NOMO-1 (cell line): ENCODE measurements around the gene SEC23A.
"Not testable (repeated sequence)": the region's sequence is repeated elsewhere in the genome, so short reads cannot be mapped to it uniquely, and the experiment has no call there.

Experiments
- DNase-seq, 2 experiments: peaks; one replicate each; lab custom pipeline; 2025; ENCODE audit not compliant: unreplicated experiment in 2 of 2; lab: John Stamatoyannopoulos, UW

The SEC23A gene

DNA sequence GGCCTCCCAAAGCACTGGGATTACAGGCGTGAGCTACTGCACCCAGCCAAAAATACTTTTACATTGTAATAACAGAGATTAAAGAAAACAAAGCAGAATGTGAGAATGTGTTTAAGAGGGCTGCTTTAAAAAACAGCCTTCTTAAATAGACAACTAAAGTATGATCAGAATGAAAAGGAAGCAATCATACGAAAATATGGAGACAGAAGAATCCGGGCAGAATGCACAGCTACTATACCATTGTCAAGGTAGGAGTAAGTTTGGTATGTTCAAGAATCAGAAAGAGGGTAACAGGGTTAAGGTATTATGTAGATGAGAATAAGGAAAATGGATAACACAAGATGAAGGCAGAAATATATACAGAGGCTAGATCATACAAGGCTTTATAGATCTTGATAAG lies 8.5 kb downstream of the SEC23A start:
- no peak for DNase-seq

DNA sequence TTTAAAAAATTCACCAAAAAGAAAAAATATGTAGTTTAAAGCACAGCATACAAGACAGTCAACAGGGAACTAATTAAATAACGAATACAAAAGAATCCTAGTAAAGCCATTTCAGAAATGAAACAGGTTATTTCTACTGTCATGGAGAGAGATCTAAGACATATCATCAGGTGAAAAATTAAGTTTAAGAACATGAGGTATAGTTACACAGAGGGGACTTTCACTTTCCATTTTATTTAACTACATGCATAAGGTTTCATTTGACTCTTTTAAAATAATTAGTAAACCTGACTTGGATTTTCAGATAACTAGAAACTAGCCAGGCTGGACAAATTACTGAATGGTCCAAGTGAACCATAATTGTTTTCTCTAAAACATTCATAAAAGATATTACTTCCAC lies 11.3 kb downstream of the SEC23A start:
- no peak for DNase-seq

DNA sequence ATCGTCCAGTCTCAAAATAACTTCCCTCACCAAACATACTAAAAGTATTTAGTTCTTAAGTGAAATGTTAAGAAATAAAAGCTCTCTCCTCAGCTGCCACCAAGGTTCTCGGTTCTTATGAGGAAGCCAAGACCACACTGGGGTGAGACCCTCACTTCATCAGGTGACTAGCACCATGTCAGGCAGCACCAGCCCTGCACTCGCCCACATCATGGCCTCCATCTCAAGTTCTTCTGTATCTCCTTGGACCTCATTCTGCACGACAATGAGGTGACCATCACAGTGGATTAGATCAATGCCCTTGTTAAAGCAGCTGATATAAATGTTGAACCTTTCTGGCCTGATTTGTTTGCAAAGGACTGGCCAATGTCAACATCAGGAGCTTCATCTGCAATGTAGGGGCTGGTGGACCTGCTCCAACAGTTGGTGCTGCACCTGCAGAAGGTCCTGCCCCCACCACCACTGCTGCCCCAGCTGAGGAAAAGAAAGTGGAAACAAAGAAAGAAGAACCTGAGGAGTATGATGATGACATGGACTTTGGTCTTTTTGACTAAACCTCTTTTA lies 12.4 kb downstream of the SEC23A start:
- DNase-seq: no peak

DNA sequence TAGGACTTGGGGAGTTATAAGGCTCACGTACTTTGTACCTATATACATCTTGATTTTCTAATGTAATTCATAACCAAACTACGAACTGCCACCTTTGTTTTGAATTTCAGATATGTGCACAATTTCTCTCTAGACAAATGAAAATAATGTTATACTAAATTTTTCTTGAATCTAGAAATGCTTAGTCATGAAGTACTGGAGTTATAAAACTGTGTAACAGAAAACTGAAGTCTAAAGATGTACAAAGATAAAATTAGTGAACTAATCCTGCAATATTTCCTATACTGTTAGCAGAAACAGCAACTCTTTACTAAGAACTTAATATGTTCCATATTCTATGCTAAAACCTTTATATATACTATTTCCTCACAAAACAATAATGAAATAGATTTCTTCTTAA lies 15.5 kb downstream of the SEC23A start:
- no peak for DNase-seq

DNA sequence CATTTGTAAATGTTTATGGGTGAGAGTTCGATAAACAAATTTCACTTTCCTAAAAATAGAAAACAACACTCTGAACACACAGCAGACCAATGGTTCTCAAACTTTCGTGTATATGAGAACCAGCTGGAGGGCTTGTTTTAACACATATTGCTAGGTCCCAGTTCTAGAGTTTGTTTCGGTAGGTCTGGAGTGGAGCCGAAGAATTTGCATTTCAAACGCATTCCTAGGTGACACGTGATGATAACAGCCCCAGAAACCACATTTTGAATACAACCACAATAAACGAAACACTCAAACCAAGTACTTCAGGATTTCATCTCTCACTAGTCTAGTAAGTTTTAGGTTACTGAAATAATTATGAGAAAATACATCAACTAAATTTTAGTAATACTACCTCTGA lies 17.1 kb downstream of the SEC23A start:
- no peak for DNase-seq

DNA sequence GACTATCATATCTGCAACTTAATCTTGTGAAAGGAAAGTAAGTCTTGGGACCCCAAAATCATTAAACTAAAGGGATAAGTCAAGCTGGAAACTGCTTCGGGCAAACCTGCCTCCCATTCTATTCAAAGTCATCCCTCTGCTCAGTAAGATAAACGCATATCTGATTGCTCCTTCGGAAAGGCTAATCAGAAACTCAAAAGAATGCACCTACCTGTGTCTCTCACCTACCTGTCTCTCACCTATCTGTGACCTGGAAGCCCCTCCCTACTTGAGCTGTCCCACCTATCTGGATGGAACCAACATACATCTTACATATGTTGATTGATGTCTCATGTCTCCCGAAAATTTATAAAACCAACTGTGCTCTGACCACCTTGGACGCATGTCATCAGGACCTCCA lies 19.9 kb downstream of the SEC23A start:
- DNase-seq: no peak

DNA sequence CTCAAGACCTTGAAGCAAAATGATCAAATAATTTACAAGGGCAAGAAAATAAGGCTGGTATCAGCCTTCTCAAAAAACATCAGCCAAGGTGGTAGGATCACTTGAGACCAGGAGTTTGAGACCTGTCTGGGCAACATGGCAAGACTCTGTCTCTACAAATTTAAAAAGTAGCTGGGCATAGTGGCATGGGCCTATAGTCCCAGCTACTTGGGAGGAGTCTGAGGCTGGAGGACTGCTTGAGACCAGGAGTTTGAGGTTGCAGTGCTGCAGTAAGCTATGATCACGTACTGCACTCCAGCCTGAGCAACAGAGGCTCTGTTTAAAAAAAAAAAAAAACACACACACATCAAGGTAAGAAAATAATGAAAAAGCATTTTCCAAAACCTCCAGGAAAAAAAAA lies 22.1 kb downstream of the SEC23A start:
- DNase-seq: no peak

DNA sequence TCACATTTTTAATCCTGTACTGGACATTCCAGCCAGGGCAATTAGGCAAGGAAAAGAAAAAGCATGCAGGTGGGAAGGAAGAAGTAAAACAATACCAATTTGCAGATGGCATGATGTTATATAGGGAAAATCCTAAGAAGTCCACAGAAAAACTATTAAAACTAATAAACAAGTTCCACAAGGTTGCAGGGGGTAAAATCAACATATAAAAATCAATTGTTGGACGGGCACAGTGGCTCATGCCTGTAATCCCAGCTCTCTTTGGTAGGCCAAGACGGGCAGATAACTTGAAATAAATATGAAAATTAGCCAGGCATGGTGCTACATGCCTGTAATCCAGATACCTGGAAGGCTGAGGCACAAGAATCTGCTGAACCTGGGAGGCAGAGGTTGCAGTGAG lies 31.9 kb downstream of the SEC23A start:
- no peak for DNase-seq

DNA sequence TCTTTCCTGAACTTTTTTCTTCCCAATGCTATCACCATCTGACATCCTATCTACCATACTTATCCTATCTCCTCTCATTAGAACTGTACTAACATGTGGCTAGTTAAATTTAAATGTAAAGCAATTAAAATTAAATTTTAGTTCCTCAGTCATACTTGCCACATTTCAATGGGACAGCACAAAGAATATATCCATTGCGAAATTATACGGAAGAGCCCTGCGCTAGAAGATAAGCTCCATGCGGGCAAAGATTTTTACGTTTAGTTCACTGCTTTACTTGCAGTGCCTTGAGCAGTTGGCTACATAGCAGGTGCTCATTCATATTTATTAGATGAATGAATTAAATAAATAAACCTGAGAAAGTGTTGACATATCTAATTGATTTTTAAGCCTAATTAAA lies 33.1 kb downstream of the SEC23A start:
- DNase-seq: no peak

DNA sequence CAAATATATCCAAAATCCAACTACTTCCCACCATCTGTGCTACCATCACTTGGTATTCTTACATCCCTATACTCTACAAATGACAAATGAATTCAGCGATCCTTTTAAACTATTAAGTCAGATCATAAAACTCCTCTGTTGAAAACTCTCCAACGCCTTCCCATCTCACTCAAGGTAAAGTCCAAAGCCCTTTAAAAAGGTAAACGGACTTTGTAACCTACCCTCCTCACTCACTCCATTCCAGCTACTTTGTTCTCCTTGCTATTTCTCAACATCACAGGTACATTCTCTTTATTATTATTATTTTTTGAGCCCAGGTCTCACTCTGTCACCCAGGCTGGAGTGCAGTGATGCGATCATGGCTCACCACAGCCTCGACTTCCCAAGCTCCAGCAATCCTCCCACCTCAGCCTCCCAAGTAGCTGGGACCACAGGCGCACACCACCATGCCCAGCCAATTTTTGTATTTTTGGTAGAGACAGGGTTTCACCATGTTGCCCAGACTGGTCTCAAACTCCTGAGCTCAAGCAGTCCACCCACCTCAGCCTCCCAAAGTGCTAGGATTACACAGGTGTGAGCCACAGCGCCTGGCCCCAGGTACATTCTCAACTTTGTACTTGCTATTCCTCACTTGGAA lies 33.7 kb downstream of the SEC23A start:
- not testable (repeated sequence) for DNase-seq

DNA sequence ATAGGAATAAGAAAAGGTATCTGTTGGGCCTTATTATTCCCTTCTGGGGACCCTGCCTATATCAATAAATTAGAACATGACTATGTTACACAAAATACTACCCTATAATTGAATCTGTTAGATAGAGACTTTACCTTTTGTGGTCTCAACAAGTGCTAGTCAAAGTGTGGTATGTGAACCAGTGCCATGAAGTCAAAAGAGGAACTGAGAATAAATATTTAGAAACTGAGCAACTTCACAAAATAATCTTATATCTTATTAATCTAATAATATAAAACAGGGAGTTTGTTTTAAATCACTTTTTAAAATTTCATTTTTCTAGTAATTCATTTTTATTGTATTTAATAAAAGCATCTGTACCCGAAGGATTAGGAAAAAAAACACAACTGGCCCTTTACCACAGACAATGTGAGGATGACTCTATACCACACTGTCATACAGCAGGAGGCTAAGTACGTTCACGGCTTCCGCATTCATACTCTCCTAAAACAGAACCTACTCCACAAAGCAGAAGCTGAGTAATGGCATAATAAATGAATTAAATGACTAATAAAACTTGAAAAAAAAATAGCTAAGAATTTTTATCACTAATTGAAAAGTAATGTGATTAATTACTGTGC lies 42.1 kb downstream of the SEC23A start:
- DNase-seq: peak; percentile 2 to 70

DNA sequence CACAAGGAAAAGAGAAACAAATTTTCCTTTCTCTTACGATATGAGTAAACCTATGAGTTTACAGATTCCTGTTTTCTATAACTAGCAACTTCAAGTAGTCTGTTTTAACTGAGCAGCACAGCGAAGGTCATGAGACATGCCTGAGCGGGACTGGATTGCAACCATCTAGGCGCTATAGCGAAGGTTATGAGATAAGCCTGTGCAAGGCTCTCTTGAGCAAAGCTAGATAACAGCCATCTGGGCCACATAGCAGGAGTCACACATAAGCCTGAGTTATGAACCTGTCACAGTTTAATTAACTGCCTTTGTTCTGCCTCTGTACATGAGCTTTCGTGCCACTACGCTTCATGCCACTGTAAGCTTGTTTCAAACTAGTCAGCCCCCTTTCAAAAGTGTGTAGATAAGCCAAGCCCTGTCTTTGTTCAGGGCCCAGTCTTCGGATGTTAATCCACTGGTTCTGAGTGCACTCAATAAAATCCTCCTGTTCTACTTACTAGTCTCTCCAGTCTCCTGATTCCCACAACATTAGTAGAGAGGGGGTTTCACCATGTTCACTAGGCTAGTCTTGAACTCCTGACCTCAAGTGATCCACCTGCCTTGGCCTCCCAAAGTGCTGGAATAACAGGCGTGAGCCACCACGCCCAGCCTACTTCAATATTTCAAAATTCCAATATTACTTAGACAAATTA lies 47.1 kb downstream of the SEC23A start:
- DNase-seq: no peak

DNA sequence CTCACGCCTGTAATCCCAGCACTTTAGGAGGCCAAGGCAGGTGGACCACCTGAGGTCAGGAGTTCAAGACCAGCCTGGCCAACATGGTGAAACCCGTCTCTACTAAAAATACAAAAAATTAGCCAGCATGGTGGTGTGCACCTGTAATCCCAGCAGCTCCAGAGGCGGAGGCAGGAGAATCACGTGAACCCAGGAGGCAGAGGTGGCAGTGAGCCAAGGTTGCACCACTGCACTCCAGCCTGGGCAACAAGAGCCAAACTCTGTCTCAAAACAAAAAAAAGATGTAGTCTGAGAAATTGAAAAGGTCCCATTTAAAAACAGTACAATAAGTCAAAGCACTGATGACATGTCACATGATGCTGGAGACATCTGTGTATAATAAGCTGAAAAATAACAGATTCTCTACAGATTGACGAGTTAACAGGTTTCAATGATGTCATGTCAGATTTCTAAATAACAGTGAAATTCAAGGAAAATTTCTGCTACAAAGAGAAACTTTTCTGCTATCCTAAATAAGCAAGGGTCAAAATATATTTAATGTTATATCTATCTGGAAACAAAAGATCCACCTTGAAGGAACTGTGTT lies 50.1 kb downstream of the SEC23A start:
- DNase-seq: not testable (repeated sequence)

DNA sequence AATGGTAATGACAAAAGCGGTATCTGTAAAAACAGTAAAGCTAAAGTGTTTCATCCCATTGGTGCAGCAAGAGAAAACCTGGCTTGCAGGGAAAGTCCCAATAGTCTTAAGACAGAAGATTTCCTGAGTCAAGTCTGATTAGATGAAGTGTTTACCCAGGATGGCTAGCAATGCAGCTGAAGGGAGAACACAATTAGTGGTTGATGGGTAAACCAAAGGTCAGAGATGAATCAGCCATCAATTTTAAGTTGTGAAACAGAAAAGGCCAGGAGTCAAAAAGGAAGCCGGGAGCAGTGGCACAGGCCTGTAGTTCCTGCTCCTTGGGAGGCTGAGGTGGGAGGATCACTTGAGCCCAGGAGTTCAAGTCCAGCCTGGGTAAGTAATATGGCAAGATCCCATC lies 52.6 kb downstream of the SEC23A start:
- DNase-seq: peak; percentile 13 to 50

DNA sequence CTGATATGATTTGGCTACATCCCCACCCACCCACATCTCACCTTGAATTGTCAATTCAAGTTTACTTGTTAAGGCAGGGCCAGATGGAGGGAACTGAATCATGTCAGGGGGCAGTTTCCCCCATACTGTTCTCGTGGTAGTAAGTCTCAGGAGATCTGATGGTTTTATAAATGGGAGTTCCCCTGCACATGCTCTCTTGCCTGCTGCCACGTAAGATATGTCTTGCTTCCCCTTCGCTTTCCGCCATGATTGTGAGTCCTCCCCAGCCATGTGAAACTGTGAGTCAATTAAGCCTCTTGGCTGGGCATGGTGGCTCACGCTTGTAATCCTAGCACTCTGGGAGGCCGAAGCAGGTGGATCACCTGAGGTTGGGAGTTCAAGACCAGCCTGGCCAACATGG lies 57.1 kb downstream of the SEC23A start:
- DNase-seq: not testable (repeated sequence)

DNA sequence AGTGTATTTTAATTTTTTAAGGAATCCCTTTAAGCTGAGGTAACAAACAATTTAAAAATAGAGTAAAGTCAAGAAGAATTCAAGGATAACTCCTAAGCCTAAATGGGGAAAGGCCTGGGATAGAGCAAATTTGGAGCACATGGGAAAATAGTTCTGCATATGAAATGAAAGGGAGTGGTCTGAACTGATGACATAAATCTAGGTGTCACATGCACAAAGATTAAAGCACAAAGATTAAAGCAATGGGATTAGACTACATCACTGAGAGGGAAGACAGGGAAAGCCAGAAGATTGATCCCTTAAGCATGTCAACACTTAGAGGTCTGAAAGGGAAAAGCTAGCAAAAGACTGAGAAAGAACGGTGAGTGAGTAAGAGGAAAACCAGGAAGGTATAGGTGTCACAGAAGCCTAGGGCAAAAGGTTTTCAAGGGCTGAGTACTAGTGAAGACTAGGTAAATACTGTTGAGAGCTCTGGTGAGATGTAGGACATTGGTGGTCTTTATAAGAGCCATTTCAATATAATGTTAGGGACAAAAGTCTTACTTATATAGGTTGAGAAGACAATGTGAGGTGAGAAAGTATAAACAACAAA lies 59.6 kb downstream of the SEC23A start:
- no peak for DNase-seq

DNA sequence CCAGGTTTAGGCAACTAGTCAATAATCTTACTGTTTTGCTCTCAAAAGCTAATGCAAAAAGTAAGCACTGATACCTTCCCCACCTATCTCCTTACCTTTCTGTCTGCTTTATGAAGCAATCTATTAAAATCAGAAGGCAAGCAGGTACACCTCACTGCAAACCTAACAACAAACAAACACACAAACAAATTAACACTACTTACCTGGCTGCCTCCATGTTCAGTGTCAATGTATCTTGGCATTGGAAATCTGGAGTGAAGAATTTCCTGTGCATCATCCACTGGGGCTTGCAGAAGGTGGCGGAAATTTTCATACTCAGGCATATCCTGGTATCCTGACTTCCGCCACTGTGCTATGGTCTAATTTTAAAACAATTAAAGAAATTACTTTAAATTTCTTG lies 62.5 kb downstream of the SEC23A start:
- DNase-seq: no peak

DNA sequence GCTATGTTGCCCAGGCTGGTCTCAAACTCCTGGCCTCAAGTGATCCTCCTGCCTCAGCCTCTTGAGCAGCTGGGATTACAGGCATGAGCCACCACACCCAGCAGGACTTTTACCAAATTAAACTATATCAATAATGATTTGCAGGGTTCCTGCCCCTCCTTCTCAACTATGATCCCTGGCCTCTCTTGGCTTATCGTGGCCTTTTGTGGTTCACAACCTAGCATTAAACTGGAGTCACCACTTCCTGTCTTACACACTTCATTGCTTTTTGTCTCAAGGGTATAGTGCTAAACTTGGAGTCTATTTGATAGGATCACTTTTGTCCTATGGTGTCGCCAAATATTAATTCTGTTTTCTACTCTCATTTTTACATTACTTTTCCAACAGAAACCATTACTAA lies 64.5 kb downstream of the SEC23A start:
- DNase-seq: no peak

DNA sequence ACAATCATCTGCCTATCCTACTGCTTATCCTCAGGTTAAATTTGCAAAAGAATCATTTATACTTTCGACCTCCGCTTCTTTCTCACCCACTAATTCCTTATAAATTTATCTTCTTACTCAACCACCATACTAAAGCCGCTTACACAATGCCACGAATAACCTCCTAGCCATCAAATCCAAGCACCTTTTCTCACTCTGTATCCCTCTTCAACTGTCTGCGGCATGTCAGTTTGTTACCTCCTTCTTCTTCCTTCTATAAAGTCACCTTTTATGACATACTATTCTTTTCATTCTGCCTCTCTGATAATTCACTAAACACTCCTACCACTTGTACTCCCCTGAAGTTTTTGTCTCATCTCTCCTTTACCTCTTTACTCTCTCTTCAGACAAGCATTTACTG lies 66.3 kb downstream of the SEC23A start:
- DNase-seq: no peak

DNA sequence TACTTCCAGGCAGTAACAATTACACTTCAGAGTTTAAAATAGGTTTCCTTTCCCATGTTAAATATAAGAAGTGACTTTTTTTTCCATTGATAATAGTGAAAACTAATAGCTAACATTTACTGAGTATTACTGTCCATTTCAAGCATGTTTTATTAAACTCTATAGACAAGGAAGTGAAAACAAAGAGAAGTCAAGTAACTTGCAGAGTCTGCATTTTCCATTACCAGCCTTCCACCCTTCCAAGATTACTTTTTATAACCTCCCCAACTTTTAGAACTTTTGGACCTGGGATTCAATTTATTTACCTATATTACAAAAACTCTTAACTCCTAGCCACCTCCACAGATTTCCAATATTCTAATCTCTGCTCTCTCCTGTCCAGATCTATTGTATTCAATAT lies 67.7 kb downstream of the SEC23A start:
- no peak for DNase-seq
